Muscle layer of duodenum (tissue), 2 donors: ENCODE measurements around the gene STK32C.

ENCODE experiments used
- H3K27ac ChIP-seq: one replicate; pipeline ENCODE4 v1.7.0; 2013; ENCODE audit warnings: mild to moderate bottlenecking, low read length
- H3K27me3 ChIP-seq: one replicate; pipeline ENCODE4 v1.7.0; 2013; ENCODE audit warnings: low read depth, mild to moderate bottlenecking, control low read depth, low read length
- H3K36me3 ChIP-seq, 2 donors: one replicate each; pipeline ENCODE4 v1.7.0; 2013; ENCODE audit warnings: low read length in 2 of 2, control low read depth in 1 of 2, mild to moderate bottlenecking in 1 of 2; ENCODE audit not compliant: insufficient read depth in 2 of 2, control insufficient read depth in 1 of 2
- H3K4me1 ChIP-seq, 2 donors: one replicate each; pipeline ENCODE4 v1.7.0; 2013; ENCODE audit warnings: low read length in 2 of 2, mild to moderate bottlenecking in 2 of 2, control low read depth in 1 of 2, moderate library complexity in 1 of 2; ENCODE audit not compliant: insufficient read depth in 2 of 2, control insufficient read depth in 1 of 2
- H3K4me3 ChIP-seq, 2 donors: one replicate each; pipeline ENCODE4 v1.7.0; 2013; ENCODE audit warnings: low read length in 2 of 2, low read depth in 1 of 2, mild to moderate bottlenecking in 1 of 2
- H3K9me3 ChIP-seq, 2 donors: one replicate each; pipeline ENCODE4 v1.7.0; 2013; ENCODE audit warnings: low read length in 2 of 2, control low read depth in 1 of 2, mild to moderate bottlenecking in 1 of 2; ENCODE audit not compliant: control insufficient read depth in 1 of 2
- donor health status: healthy.

Gene STK32C

GRCh38 chr10:132265890-132266496, 41.8 kb downstream of the STK32C start:
- Histone ChIP-seq H3K9me3 (no peaks in the 10 kb centered on the region), H3K27me3 (no peaks in the 10 kb centered on the region), H3K27ac (no peak overlapping the region), H3K4me1 (peaks cover 0 to 30% of the 10 kb centered on the region in 2 donors), H3K4me3 (no peak overlapping the region), H3K36me3 (no peaks in the 10 kb centered on the region)

- Histone ChIP-seq H3K4me3 (no peak overlapping the region), H3K27ac (no peak overlapping the region), H3K4me1 (peaks cover 0 to 30% of the 10 kb centered on the region in 2 donors), H3K27me3 (no peaks in the 10 kb centered on the region), H3K9me3 (no peaks in the 10 kb centered on the region), H3K36me3 (no peaks in the 10 kb centered on the region)
Measured at GRCh38 chr10:132264966-132265889, 42.5 kb downstream of the STK32C start.

GRCh38 chr10:132264306-132264950, 43.3 kb downstream of the STK32C start:
- H3K9me3 ChIP-seq, result no peaks in the 10 kb centered on the region
- H3K36me3 ChIP-seq, result no peaks in the 10 kb centered on the region
- H3K27ac ChIP-seq, result no peak overlapping the region
- H3K4me1 ChIP-seq, result peaks cover 0 to 24% of the 10 kb centered on the region in 2 donors
- H3K4me3 ChIP-seq, result no peak overlapping the region
- no peaks in the 10 kb centered on the region for H3K27me3 ChIP-seq

- Histone ChIP-seq H3K27me3 (no peaks in the 10 kb centered on the region), H3K9me3 (no peaks in the 10 kb centered on the region), H3K4me3 (no peak overlapping the region), H3K36me3 (no peaks in the 10 kb centered on the region), H3K27ac (no peak overlapping the region), H3K4me1 (peaks cover 0 to 20% of the 10 kb centered on the region in 2 donors)
Measured at GRCh38 chr10:132263866-132264265, 43.9 kb downstream of the STK32C start.

- Histone ChIP-seq H3K27ac (no peak overlapping the region), H3K9me3 (no peaks in the 10 kb centered on the region), H3K4me3 (no peak overlapping the region), H3K36me3 (no peaks in the 10 kb centered on the region), H3K27me3 (no peaks in the 10 kb centered on the region), H3K4me1 (no peaks in the 10 kb centered on the region)
Measured at GRCh38 chr10:132259702-132260482, 47.9 kb downstream of the STK32C start.

- Histone ChIP-seq H3K27me3 (no peaks in the 10 kb centered on the region), H3K9me3 (no peaks in the 10 kb centered on the region), H3K4me3 (no peak overlapping the region), H3K27ac (no peak overlapping the region), H3K4me1 (no peaks in the 10 kb centered on the region), H3K36me3 (no peaks in the 10 kb centered on the region)
Measured at GRCh38 chr10:132258423-132258822, 49.3 kb downstream of the STK32C start.

- no peaks in the 10 kb centered on the region for H3K4me1 ChIP-seq
- H3K4me3 ChIP-seq, result no peak overlapping the region
- no peak overlapping the region for H3K27ac ChIP-seq
- H3K27me3 ChIP-seq, result no peaks in the 10 kb centered on the region
- no peaks in the 10 kb centered on the region for H3K9me3 ChIP-seq
- H3K36me3 ChIP-seq, result no peaks in the 10 kb centered on the region
Measured at GRCh38 chr10:132257907-132258306, 49.8 kb downstream of the STK32C start.

GRCh38 chr10:132257271-132257670, 50.5 kb downstream of the STK32C start:
- H3K27me3 ChIP-seq, result no peaks in the 10 kb centered on the region
- no peak overlapping the region for H3K4me3 ChIP-seq
- no peaks in the 10 kb centered on the region for H3K4me1 ChIP-seq
- no peaks in the 10 kb centered on the region for H3K9me3 ChIP-seq
- no peak overlapping the region for H3K27ac ChIP-seq
- H3K36me3 ChIP-seq, result no peaks in the 10 kb centered on the region

- Histone ChIP-seq H3K4me3 (no peak overlapping the region), H3K36me3 (no peaks in the 10 kb centered on the region), H3K9me3 (no peaks in the 10 kb centered on the region), H3K4me1 (no peaks in the 10 kb centered on the region), H3K27ac (no peak overlapping the region), H3K27me3 (no peaks in the 10 kb centered on the region)
Measured at GRCh38 chr10:132256866-132257265, 50.9 kb downstream of the STK32C start.

- Histone ChIP-seq H3K9me3 (no peaks in the 10 kb centered on the region), H3K27ac (no peak overlapping the region), H3K36me3 (no peaks in the 10 kb centered on the region), H3K27me3 (no peaks in the 10 kb centered on the region), H3K4me1 (no peaks in the 10 kb centered on the region), H3K4me3 (no peak overlapping the region)
Measured at GRCh38 chr10:132255489-132256344, 52.0 kb downstream of the STK32C start.
